ENCODE measurements around the gene TLE1.

DNA sequence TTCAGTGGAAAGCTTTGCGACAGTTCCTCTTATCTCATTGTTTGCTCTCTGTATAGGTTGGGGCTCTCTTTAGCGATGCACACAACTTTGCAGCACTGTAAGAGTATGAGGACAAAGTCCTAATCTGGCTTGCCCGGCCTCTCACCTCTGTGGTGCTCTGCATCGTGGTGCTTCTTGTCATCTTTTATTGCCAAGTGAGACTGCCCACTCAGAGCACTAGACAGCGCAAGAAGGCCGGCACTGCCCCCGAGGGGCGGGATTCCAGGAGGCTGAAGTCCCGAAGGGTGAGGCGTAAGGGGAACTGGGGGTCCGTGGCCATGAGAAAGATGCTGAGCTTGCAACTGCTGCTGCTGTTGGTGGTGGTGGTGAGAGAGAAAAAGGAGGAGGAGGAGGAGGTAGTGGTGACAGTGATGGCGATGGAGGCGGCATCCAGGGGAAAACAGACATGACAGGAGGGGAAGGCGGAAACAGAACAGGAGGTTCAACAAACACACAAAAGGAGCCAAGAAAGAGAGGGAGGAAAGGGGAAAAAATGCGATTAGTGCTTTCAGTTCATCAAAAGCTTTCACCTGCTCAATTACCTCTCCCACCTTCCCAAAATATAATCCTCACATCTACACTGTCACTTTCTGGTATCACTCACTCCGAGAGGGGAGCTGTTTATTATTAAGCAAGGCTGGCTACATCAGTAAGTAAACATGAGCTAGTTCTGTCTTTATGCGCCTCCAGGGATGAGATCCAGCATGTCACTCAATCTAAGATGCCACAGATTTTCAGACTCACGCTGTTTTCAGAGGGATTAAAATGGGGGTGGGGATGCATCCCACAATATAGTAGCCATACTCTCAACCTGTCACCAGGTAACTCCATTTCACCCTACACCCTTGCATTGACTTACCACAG is 55.1 kb downstream of the TLE1 start:
- TF ChIP-seq, protein P1, sequence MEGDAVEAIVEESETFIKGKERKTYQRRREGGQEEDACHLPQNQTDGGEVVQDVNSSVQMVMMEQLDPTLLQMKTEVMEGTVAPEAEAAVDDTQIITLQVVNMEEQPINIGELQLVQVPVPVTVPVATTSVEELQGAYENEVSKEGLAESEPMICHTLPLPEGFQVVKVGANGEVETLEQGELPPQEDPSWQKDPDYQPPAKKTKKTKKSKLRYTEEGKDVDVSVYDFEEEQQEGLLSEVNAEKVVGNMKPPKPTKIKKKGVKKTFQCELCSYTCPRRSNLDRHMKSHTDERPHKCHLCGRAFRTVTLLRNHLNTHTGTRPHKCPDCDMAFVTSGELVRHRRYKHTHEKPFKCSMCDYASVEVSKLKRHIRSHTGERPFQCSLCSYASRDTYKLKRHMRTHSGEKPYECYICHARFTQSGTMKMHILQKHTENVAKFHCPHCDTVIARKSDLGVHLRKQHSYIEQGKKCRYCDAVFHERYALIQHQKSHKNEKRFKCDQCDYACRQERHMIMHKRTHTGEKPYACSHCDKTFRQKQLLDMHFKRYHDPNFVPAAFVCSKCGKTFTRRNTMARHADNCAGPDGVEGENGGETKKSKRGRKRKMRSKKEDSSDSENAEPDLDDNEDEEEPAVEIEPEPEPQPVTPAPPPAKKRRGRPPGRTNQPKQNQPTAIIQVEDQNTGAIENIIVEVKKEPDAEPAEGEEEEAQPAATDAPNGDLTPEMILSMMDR (IDR thresholded peaks at IDR 0.05; ENCODE audit: low read depth, low read length), result no peak
- TF ChIP-seq, protein P2, sequence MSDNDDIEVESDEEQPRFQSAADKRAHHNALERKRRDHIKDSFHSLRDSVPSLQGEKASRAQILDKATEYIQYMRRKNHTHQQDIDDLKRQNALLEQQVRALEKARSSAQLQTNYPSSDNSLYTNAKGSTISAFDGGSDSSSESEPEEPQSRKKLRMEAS (IDR thresholded peaks at IDR 0.05; ENCODE audit: low read depth, low read length), result no peak
- TF ChIP-seq POLR2A (IDR thresholded peaks at IDR 0.05; ENCODE audit: extremely low read depth, insufficient read length), result no peak

Measured in NB4 (cell line).